HG03103 (cell line): ENCODE data around the gene SLC49A4.
A peak's percentile ranks its signal among the peaks of the same experiment; 100 is the strongest.

ENCODE experiments used
- ATAC-seq: cut with Tn5 transposase; IDR thresholded peaks from one replicate; pipeline ENCODE4 v1.9.1; 2021; ENCODE audit warnings: low read depth; ENCODE audit not compliant: unreplicated experiment

Gene SLC49A4

GRCh38 chr3:122785231-122785630, 9.6 kb upstream of the SLC49A4 start:
- no peak for ATAC-seq

DNA sequence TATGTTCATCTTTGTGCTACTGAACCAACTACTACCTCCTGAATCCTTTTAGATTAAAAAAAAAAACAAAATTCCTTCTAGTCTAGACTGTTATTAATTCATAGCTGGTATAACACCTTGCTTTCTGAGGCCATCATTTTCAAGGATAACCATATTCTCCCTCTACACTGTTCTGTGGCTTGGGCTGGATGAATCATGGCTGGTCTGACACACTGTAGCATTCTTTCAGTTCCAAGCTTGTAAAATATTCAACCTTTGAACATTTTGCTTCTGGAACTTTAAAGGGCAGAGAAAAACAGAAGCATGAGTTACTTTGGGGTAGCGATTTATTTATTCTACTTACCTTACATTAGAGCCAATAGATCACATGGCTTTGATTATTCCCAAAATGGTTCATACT, 8.8 kb upstream of the SLC49A4 start:
- no peak for ATAC-seq

DNA sequence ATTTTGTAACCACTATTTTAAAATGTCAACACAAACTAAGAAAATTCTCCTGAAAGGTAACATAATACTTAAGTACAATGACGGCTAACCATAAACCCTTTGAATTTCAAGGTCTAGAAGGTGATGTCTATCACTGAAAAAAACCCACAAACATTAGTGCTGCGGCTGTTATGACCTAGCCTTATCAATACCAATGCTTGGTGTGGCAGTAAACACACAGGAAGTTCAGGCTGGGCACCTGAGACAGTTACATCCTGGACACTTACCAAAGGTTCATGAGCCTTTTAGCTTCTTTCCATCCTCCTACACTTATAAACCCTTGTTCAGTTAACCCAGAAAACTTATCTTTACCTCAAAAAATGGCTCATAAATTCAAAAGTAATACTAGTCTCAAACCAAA, 7.0 kb upstream of the SLC49A4 start:
- no peak for ATAC-seq

DNA sequence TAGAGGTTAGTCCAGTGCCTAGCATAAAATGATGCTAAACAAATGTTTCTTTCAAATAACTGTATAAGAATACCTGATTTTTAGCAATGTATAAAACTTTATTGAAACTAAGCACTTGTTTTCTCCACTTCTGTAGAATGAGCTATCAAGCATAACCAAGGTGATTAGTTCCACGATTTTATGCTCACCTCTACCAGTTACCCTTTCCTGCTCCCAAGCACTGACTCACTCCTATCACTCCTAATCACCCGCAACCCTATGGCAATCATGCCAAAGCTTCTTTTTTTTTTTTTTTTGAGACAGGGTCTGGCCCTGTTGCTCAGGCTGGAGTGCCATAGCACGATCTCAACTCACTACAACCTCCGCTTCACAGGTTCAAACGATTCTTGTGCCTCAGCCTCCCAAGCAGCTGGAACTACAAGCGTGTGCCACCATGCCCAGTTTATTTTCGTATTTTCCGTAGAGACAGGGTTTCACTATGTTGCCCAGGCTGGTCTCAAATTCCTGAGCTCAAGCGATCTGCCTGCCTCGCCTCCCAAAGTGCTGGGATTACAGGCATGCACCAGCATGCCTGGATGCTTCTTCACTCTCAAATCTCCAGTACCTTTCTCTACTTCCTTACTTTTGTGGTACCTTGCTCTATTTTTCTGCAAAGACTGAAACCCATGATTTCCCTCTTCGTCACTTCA, 5.1 kb upstream of the SLC49A4 start:
- no peak for ATAC-seq

DNA sequence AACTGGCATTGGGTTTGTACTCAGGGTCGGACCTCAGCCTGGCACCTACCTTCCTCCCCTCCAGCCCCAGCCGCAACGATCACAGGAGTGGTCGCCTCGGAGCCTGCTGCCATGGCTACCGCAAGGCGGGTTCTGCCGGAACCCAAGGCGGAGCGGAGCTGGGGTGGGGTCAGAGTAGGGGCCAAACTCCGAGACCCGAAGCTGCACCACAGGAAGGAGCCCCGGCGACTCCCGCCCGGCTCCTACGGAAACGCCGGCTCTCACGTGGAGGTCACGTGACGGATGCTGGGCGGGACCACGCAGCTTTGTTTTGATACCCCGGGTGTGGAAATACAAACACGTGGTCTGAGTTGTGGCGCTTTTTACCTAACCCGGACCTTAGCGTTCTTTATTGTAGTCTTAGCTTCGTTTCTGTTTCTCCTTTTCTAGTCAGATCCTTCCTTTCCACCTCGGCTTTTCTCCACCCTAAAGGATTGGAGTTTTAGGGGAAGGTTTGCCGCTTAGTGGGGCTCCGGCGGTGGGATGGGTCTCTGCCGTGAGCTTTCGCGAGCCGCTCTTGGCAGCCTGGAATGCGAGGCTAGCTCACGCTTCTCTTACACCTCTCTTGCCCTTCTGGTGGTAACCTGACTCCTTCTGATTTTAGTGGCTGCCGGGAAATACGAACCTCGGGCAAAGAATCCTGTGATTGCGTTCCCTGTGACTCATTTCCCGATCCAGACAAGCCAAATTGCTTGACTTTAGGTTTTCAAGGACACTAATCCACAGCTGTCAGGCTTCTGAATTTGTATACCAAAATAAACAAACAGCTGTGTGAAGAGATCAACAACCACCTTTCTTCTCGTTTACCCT, 1.1 kb upstream of the SLC49A4 start, which contains the start of gene HSPBAP1:
Gene HSPBAP1 (minus strand): TSS at position 264 of the 849 bp plus-strand sequence. CDS start 151 bp downstream, at position 113.
- ATAC-seq = peak; percentile 45

DNA sequence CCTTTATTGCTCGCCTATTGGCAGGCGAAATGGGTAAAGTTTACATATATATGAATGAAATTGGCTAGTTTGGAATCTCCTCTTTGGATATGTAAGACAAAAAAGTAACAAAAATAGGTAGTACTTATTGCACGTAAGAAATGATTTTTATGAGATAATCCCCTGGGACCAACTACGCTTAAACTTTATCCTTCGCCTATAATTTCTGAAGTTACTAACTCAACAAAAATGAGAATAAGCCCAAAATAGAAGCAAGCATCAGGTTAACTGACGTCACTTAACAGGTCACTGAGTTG, 438 bp upstream of the SLC49A4 start:
- ATAC-seq = no peak

DNA sequence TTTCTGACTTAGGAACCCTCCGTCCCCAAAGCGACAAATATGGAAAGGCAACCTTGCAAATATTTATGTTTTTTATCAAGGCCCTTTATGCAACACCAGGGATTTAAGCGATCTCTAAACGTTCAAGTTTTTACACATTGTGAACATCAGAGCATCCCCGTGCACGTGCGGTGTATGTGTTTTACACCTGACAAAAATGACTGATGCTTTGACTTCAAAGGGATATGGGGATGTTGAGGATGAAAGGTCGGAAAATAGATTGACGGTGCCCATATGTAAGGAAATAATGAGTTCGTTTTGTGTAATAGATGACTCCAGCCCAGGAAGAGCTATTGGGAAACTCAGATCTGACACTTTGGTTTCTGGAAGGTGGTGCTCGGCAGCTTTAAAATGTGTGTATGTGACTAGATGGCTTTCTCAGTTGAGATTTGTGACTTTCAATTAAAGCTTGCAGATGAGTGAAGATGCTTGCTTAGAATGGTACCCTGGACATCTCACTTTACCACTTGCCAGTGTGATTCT, 866 bp downstream of the SLC49A4 start:
- ATAC-seq = no peak

DNA sequence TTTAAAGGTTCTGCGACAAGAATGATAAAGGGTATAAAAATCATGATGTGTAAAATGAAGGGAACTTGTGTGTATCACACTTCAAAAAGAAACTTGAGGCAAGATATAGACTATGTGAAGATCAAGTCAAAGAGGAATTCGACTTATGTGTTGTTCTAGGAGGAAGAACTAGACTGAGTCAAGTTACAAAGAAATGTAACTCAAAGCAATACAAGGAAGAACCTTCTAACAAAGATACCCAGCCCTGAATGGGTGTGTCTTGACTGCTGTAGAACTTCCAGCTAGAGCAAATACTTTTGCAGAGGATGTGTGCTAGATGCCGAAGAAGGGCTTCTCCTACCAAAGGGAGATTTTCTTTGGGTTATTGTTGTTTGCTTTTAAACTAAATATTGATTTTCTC, 2.4 kb downstream of the SLC49A4 start:
- ATAC-seq = no peak

DNA sequence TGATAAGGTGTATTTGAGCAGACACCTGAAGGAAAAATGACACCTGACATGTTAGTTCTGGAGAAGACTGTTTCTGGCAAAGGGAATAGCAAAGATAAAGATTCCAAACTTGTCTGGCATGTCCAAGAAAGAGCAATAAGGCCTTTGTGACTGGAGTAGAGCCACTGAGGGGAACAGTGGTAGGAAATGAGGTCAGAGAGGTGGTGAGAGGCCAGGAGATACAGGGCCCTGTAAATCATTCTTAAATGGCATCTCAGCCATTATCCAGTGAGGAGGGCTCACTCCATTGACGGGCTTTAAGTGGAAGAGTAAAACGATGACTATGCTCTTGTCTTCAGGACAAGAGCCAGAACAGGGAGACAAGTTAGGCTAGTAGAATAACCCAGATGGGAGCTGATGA, 4.5 kb downstream of the SLC49A4 start:
- ATAC-seq = no peak

- no peak for ATAC-seq
Observed at GRCh38 chr3:122800031-122800430, 5.2 kb downstream of the SLC49A4 start.

DNA sequence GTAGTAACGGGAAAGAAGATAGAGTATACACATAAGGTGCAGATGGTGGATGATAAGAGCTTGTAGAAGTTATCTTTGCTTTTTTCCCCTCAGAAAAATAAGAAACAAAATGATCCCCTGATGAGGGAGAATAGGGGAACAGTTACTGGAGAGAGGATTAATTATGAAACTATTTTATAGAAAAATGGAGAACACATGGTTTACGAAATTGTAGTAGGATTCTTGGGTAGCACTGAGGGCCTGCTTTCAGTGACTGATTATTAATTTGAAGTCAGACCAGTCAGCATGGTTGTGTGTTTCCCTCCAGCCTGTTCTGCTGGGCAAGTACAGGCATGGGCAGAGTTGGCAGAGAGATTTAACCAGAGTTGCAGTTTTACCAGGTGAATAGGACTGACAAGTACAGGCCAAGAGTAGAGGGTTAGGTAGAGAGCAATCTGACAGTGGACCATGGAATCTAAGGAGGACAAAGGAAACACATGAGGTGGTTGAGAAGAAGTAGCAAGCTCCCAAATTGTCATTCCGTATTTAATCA, 5.9 kb downstream of the SLC49A4 start:
- ATAC-seq = no peak

DNA sequence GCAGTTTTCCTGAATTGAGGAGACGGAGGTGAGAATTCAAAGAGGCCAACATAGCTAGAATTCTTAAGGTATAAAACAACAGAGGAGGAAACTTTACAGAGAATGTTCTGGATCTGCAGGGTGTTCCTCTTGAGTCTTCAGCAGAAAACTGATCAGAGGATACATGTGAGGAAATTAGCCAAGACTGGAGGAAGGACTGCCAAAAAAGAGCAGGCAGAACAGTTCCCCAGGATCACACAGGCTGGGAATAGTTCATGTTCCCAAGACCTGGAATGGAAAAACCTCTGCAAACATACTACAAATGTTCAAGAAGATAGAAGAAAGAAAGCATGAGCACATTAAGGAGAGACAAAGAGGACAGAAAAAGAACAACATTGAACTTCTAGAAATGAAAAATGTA, 7.5 kb downstream of the SLC49A4 start:
- ATAC-seq = no peak

DNA sequence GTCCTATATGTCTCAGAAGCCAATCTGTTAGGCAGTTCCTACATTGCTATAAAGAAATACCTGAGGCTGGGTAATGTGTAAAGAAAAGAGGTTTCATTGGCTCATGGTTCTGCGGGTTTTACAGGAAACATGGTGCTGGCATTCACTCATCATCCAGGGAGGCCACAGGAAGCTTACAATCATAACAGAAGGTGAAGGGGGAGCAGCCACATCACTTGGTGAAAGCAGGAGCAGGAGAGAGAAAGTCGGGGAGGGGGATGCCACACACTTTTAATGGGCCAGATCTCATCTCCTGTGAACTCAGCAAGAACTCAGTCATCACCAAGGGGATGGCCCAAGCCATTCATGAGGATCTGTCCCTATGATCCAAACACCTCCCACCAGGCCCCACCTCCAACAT, 9.1 kb downstream of the SLC49A4 start:
- ATAC-seq = no peak

GRCh38 chr3:122810734-122811133, 15.9 kb downstream of the SLC49A4 start:
- no peak for ATAC-seq

DNA sequence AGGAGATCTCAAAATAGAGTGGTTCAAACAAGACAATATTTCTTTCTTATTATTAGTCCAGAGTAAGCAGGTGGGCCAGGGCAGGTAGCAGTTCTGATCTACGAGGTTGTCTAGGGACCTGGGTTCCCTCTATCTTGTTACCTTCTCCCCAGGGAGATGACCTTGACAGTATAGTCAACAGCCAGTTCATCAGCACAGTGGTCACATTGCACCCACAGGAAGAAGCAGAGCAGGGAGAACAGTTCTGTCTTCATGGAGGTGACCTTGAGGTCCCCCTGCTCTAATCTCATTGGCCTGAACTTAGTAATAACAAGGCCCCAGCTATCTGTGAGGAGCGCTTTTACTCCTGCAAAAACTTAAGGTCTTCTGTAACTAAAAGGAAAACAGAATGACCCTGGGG, 21.7 kb downstream of the SLC49A4 start:
- no peak for ATAC-seq

- no peak for ATAC-seq
Observed at GRCh38 chr3:122824465-122825381, 29.9 kb downstream of the SLC49A4 start.

DNA sequence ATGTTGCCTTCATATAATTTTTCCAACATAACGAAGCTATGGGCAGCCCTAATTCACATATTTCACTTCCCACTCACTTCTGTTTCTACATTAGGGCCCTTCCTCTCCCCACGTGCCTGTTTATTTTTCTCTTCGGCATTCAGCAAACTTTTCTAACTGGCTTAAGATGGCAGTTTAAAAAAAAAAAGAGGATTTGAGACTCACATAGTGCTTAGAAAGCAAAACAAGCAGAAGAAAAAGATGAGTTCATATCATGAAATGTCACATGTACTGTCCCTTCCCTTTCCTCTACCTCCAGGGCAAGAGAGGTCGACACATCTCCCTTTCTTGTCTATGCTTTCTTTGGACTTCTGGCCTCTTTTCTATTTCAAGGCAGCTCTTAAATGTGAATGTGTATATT, 30.6 kb downstream of the SLC49A4 start:
- no peak for ATAC-seq

DNA sequence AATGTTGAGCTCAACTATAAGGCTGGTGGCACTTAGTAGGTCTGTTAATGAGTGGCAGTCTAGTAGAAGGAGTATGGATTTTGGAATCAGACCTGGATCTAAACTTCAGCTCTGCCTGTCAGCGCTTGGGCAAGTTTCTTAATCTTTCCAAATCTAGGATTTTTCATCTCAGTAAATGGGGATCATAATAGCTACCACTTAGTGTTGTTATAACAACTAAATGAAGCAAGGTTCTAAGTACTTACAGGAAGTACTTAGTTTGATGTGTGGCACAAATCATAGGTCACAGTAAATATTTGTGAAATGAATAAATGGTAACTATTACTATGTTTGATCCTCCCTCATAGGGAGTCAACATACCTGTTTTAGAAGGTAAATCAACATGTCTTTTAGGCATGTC, 31.4 kb downstream of the SLC49A4 start:
- ATAC-seq = no peak

- no peak for ATAC-seq
Observed at GRCh38 chr3:122828281-122828680, 33.4 kb downstream of the SLC49A4 start.

DNA sequence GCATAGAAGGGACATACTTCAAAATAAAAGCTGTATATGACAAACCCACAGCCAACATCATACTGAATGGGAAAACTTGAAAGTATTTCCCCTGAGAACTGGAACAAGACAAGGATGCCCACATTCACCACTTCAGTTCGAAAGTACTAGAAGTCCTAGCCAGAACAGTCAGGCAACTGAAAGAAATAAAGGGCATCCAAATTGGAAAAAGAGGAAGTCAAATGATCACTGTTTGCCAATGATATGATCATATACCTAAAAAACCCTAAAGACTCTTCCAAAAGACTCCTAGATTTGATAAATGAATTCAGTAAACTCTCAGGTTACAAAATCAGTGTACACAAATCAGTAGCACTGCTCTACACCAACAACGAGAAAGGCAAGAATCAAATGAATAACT, 40.7 kb downstream of the SLC49A4 start:
- ATAC-seq = no peak

GRCh38 chr3:122843604-122844003, 48.7 kb downstream of the SLC49A4 start:
- ATAC-seq = no peak
